ENCODE measurements around the gene ADAMTS10.
A peak's percentile ranks its signal among the peaks of the same experiment; 100 is the strongest.
"Not testable (repeated sequence)": the region's sequence is repeated elsewhere in the genome, so short reads cannot be mapped to it uniquely, and the experiment has no call there.

ADAMTS10 gene

GRCh38 chr19:8626842-8627241, 16.3 kb upstream of the ADAMTS10 start:
- no peak for DNase-seq (ENCODE audit: low read depth)

- not testable (repeated sequence) for DNase-seq (ENCODE audit: low read depth)
These were observed 12.4 kb upstream of the ADAMTS10 start for GRCh38 chr19:8622886-8623285.

DNA sequence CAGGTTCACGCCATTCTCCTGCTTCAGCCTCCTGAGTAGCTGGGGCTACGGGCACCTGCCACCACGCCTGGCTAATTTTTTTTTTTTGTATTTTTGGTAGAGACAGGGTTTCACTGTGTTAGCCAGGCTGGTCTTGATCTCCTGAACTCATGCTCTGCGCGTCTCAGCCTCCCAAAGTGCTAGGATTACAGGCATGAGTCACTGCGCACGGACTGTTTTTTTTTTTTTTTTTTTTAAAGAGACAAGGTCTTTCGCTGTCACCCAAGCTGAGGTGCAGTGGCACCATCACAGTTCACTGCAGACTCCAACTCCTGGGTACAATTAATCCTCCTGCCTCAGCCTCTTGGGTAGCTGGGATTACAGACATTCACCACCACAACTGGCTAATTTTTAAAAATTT, 8.2 kb upstream of the ADAMTS10 start:
- no peak for DNase-seq (ENCODE audit: low read depth)

DNA sequence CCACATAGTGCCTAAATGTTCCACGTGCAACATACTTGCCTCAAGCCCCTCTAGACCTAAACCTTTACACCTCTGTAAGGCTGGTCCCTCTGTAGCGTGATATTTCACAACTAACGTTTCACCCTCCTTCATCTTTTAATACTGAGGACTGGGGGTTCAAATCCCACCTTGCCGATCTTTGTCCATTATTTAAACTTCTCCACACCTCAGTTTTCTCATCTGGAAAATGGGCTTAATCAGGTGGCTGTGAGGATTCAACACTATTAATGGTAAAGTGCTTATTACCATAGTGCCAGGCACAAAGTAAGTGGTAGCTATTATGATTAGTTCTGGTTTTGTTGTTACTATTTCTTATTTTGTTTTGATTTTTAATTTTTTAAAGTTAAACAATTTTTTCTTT, 7.5 kb upstream of the ADAMTS10 start:
- DNase-seq (ENCODE audit: low read depth) = no peak

DNA sequence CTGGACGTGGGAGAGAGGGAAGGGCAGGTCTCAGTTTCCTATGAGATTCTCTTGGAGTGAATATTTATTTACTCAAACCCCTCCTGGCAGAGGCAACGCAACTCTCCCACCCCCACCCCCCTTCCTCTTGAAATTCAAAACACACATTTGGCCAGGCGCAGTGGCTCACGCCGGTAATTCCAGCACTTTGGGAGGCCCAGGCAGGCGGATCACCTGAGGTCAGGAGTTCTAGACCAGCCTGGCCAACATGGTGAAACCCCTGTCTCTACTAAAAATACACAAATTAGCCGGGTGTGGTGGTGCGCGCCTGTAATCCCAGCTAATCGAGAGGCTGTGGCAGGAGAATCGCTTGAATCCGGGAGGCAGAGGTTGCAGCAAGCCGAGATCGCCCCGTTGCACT, 6.8 kb upstream of the ADAMTS10 start:
- not testable (repeated sequence) for DNase-seq (ENCODE audit: low read depth)

GRCh38 chr19:8616861-8617260, 6.3 kb upstream of the ADAMTS10 start:
- no peak for DNase-seq (ENCODE audit: low read depth)

- DNase-seq (ENCODE audit: low read depth) = peak; percentile 52
These were observed 5.5 kb upstream of the ADAMTS10 start for GRCh38 chr19:8615813-8616596.

- no peak for DNase-seq (ENCODE audit: low read depth)
These were observed 4.5 kb upstream of the ADAMTS10 start for GRCh38 chr19:8615024-8615423.

DNA sequence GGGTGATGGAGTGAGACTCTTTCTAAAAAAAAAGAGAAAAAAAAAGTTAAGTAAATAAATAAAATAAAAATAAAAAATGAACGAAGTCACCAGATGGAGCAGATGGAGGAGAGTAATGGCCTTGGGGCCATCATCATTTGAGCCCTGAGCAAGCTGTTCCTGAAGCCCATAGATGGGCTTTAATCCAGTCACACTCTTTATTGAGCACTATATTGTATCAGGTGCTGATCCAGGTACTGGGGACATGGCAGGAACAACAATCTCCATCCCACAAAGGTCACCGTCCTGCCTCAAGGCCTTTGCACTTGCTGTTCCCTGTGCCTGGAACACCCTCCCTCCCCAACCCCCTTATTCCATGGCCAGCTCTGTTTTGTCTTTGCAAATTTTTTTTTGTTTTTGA, 3.9 kb upstream of the ADAMTS10 start:
- DNase-seq (ENCODE audit: low read depth) = no peak

- DNase-seq (ENCODE audit: low read depth) = no peak
These were observed 2.3 kb upstream of the ADAMTS10 start for GRCh38 chr19:8612807-8613171.

DNA sequence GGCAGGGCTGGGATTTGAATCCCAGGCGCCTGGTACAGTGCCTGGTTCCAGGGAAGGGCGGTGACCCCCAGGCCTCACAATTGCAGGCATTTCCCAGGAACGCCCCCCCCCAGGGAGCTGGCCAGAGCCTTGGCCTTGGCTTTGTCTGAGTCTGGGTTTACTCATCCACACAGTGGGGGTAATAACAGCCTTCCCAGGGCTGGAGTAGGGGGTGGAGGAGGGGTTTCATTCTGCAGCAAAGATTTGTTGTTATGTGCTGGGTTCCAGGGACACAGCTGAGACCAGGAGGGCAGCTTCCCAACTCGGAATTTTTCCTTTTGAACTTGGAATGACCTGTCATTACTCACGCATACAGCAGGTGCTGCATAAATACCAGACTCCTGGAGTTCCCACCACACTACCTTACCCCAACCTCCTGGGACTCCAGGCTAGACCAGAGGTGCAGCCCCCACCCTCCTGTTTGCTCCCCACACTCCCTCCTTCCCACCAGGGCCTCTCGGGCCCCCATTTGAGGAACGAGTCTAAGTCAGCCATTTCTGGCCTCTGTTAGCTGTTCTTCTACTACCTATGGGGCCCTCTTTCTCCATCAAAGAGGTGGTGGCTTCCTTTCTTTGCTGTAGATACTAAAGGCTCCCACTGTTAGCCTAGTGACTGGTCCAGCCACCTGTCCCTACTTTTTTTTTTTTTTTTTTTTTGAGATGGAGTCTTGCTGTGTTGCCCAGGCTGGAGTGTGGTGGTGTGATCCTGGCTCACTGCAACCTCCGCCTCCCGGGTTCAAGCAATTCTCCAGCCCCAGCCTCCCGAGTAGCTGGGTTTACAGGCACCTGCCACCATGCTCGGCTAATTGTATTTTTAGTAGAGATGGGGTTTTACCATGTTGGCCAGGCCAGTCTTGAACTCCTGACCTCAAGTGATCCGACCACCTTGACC, 1.6 kb upstream of the ADAMTS10 start:
- peak; percentile 84 for DNase-seq (ENCODE audit: low read depth)

GRCh38 chr19:8611391-8611876, 919 bp upstream of the ADAMTS10 start:
- DNase-seq (ENCODE audit: low read depth) = no peak

DNA sequence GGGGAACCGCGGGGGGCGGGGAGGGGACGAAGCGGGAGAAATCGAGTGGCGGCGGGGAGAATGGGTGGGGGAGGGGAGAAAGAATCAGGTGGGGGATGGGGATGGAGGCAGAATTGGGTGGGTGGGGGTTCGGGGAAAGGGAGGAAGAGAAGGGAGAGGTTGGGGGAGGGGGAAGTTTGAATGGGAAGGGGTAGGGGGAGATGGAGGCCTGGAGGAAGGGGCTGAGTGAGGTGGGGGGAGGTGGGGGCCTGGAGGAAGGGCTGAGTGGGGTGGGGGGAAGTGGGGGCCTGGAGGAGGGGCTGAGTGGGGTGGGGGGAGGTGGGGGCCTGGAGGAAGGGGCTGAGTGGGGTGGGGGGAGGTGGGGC, 403 bp upstream of the ADAMTS10 start:
- no peak for DNase-seq (ENCODE audit: low read depth)

- peak; percentile 72 for DNase-seq (ENCODE audit: low read depth)
These were observed 1.1 kb downstream of the ADAMTS10 start for GRCh38 chr19:8609279-8610040.

DNA sequence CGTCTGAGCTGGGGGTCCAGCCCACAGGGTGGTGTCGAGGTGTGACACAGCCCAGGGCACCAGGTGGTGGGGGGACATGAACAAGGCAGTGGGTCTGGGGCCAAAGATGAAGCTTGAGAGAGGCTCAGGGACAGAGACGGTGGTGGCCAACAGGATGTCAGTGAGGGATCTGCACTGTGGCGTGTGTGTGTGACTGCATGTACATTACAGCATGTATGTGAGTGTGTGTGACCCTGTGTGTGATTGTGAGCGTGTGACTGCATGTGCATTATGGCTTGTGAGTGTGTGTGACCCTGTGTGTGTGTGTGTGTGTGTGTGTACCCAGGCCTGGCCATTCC, 1.6 kb downstream of the ADAMTS10 start:
- DNase-seq (ENCODE audit: low read depth) = no peak

GRCh38 chr19:8607386-8607785, 3.1 kb downstream of the ADAMTS10 start:
- DNase-seq (ENCODE audit: low read depth) = peak; percentile 54

GRCh38 chr19:8605514-8605913, 5.0 kb downstream of the ADAMTS10 start:
- no peak for DNase-seq (ENCODE audit: low read depth)

GRCh38 chr19:8601796-8602195, 8.7 kb downstream of the ADAMTS10 start:
- no peak for DNase-seq (ENCODE audit: low read depth)

- DNase-seq (ENCODE audit: low read depth) = no peak
These were observed 9.7 kb downstream of the ADAMTS10 start for GRCh38 chr19:8600816-8601215.

DNA sequence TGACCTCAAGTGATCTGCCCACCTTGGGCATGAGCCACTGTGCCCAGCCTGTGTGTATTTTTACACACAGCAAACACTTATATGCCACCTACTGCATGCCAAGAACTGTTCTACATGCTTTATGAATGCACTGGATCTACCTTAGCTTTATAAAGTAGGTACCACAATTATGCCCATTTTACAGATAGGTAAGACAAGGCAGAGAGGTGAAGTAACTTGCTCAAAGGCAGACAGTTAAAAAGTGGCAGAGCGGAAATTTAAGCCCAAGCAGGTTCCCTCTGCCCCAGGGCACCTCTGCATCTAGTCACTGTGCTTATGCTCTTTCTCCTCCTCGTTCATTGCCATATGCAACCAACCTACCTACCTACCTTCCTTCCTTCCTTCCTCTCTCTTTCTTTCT, 10.5 kb downstream of the ADAMTS10 start:
- no peak for DNase-seq (ENCODE audit: low read depth)

DNA sequence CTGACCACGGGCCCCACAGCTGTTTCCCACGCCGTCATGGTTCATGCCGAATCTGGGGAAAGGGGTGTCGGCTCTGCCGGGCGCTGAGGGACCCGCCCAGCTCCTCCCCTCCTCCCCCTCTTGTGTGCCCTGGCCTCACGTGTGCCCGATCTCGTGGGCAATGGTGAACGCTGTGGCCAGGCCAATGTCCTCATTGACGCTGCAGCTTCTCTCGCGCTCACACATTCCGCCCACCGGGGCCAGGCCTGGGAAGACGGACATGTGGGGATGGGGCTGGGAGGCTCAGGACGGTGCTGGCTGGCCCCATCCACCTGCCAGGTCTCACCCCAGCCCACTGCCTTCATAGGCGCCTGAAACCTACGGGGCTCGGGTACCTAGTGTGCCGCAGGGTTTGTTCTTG, 14.3 kb downstream of the ADAMTS10 start:
- DNase-seq (ENCODE audit: low read depth) = no peak

- DNase-seq (ENCODE audit: low read depth) = no peak
These were observed 14.9 kb downstream of the ADAMTS10 start for GRCh38 chr19:8595651-8596050.

DNA sequence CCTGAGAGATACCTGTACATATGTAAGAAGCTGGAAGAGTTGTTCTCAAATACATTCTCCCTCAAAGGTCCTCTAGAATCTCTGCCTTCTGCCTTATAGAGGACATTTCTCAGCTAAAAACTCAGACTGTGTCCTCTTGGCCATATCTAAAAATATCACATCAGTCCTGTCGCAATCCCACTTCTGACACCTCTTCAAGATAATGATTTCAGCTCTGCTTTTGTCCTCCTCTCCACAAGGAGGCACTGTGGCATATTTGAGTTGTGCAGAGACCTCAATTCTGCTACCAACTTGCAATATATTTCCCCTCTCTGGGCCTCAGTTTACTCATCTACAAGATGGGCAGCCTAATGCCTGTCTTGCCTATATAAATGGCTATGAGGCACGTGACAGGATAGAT, 16.6 kb downstream of the ADAMTS10 start:
- no peak for DNase-seq (ENCODE audit: low read depth)

All from iris pigment epithelial cell (primary cell).